Measurements from ENCODE around the gene HSPB9. TPM values are rescaled to one million over a fixed set of nuclear protein-coding genes. Genes with fewer than 3 reads are reported as not detected.

HSPB9 gene
- polyA plus RNA-seq, 1 donor from 2014 or later = not detected

DNA sequence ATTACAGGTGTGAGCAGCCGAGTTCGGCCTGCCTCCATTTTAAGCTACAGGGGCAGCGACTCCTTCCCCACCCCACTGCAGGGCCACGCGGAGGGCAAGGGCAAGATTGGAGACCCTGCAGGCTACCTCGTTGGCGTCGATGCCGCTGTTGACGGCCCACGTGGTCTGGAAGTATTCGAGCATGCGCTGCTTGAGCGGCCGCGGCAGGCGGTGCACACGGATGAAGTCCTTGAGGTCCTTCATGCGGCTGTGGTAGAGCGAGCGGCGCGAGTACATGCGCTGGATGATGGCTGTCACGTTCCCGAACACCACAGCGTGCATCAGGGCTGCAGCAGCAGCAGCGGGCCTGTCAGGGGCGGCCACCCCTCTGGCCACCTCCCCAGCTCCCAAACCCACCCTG is 46.7 kb downstream of the HSPB9 start:
- TF ChIP-seq TAF1 (IDR thresholded peaks at IDR 0.05; ENCODE audit: low read depth) (no peak), POLR2AphosphoS5 (IDR thresholded peaks at IDR 0.05) (no peak), RAD21 (conservative IDR thresholded peaks at IDR 0.05) (no peak), EP300 (conservative IDR thresholded peaks at IDR 0.05; ENCODE audit: poor library complexity, severe bottlenecking) (no peak), REST (IDR thresholded peaks at IDR 0.05; ENCODE audit: borderline replicate concordance) (no peak), MXI1 (conservative IDR thresholded peaks at IDR 0.05; ENCODE audit: poor library complexity, severe bottlenecking) (no peak), EZH2 (IDR thresholded peaks at IDR 0.05; ENCODE audit: borderline replicate concordance, insufficient read depth, low read length, poor library complexity, severe bottlenecking) (no peak), SMC3 (conservative IDR thresholded peaks at IDR 0.05; ENCODE audit: poor library complexity) (no peak)
- H3K27ac ChIP-seq (ENCODE audit: low read length) = no peak overlapping the region
- H3F3A ChIP-seq (ENCODE audit: insufficient read depth, low read length, poor library complexity, severe bottlenecking) = no peaks in the 10 kb centered on the region
- no peaks in the 10 kb centered on the region for H3K36me3 ChIP-seq (ENCODE audit: insufficient read depth, low read length)
- no peaks in the 10 kb centered on the region for H3K27me3 ChIP-seq (ENCODE audit: insufficient read depth, low read depth, low read length)
- H3K9ac ChIP-seq (ENCODE audit: low read length) = no peak overlapping the region
- H2AFZ ChIP-seq (ENCODE audit: low read depth, low read length) = no peak overlapping the region
- no peak overlapping the region for H3K4me3 ChIP-seq (ENCODE audit: low read length)
- H4K20me1 ChIP-seq (ENCODE audit: insufficient read depth) = no peaks in the 10 kb centered on the region
- no peaks in the 10 kb centered on the region for H3K9me2 ChIP-seq (ENCODE audit: insufficient read depth, low read length)
- no peak overlapping the region for H3K4me2 ChIP-seq (ENCODE audit: low read length)
- no peaks in the 10 kb centered on the region for H3K9me3 ChIP-seq (ENCODE audit: low read length)
- no peaks in the 10 kb centered on the region for H3K79me2 ChIP-seq (replicated peaks; ENCODE audit: insufficient read depth, low read length)

DNA sequence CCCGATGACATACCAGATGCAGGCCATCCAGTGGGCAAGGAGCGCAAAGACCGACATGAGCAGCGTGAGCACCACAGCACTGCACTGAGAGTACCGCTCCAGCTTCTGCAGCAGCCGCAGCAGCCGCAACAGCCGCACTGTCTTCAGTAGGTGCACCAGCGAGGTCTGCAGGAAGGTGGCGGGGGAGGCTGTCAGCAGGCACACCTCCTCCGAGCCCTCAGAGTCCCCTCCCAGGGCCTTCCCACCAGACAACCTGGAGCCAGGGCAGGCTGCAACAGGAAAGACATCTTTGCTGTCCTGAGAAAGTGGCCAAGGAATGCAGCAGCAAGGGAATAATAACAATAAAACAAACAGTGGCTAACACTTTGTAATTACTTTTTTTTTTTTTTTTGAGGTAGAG is 49.2 kb downstream of the HSPB9 start:
- Histone ChIP-seq H3F3A (ENCODE audit: insufficient read depth, low read length, poor library complexity, severe bottlenecking) (no peaks in the 10 kb centered on the region), H4K20me1 (ENCODE audit: insufficient read depth) (no peaks in the 10 kb centered on the region), H3K9me2 (ENCODE audit: insufficient read depth, low read length) (no peaks in the 10 kb centered on the region), H3K27me3 (ENCODE audit: insufficient read depth, low read depth, low read length) (no peaks in the 10 kb centered on the region), H3K9me3 (ENCODE audit: low read length) (no peaks in the 10 kb centered on the region), H3K9ac (ENCODE audit: low read length) (no peak overlapping the region), H3K36me3 (ENCODE audit: insufficient read depth, low read length) (no peaks in the 10 kb centered on the region), H3K4me3 (ENCODE audit: low read length) (no peak overlapping the region), H3K4me2 (ENCODE audit: low read length) (no peak overlapping the region), H3K27ac (ENCODE audit: low read length) (no peak overlapping the region), H3K79me2 (replicated peaks; ENCODE audit: insufficient read depth, low read length) (no peaks in the 10 kb centered on the region), H2AFZ (ENCODE audit: low read depth, low read length) (no peak overlapping the region)
- no peak for TF ChIP-seq TAF1 (IDR thresholded peaks at IDR 0.05; ENCODE audit: low read depth)
- TF ChIP-seq SMC3 (conservative IDR thresholded peaks at IDR 0.05; ENCODE audit: poor library complexity) = no peak
- TF ChIP-seq POLR2AphosphoS5 (IDR thresholded peaks at IDR 0.05) = no peak
- TF ChIP-seq REST (IDR thresholded peaks at IDR 0.05; ENCODE audit: borderline replicate concordance) = no peak
- no peak for TF ChIP-seq MXI1 (conservative IDR thresholded peaks at IDR 0.05; ENCODE audit: poor library complexity, severe bottlenecking)
- no peak for TF ChIP-seq EP300 (conservative IDR thresholded peaks at IDR 0.05; ENCODE audit: poor library complexity, severe bottlenecking)
- TF ChIP-seq CTCF (IDR thresholded peaks at IDR 0.05; ENCODE audit: poor library complexity, severe bottlenecking) = no peak
- no peak for TF ChIP-seq RAD21 (conservative IDR thresholded peaks at IDR 0.05)
- TF ChIP-seq EZH2 (IDR thresholded peaks at IDR 0.05; ENCODE audit: borderline replicate concordance, insufficient read depth, low read length, poor library complexity, severe bottlenecking) = no peak

Other genes with a start within 250 kb of the HSPB9 start
- 136 and 148 TPM in 2 replicates for gene ACLY, start 203.9 kb upstream of the HSPB9 start, polyA plus RNA-seq
- 5.2 and 5.7 TPM in 2 replicates for gene ODAD4, start 192.2 kb upstream of the HSPB9 start, polyA plus RNA-seq
- gene CNP, start 156.0 kb upstream of the HSPB9 start, polyA plus RNA-seq = 27.7 and 29.6 TPM in 2 replicates
- gene DNAJC7, start 105.4 kb upstream of the HSPB9 start, polyA plus RNA-seq = 107 and 126 TPM in 2 replicates
- gene NKIRAS2, start 102.7 kb upstream of the HSPB9 start, polyA plus RNA-seq = 60.2 and 69.9 TPM in 2 replicates
- gene C17orf113, start 72.2 kb upstream of the HSPB9 start, polyA plus RNA-seq = 3.0 and 5.2 TPM in 2 replicates
- gene ZNF385C, start 24.3 kb upstream of the HSPB9 start, polyA plus RNA-seq = 0.69 and 2.5 TPM in 2 replicates
- 0.87 and 2.3 TPM in 2 replicates for gene DHX58, start 10.1 kb upstream of the HSPB9 start, polyA plus RNA-seq
- gene KAT2A, start 1.4 kb upstream of the HSPB9 start, polyA plus RNA-seq = 30.5 and 39.9 TPM in 2 replicates
- 95.9 and 97.2 TPM in 2 replicates for gene RAB5C, start 32.2 kb downstream of the HSPB9 start, polyA plus RNA-seq
- gene KCNH4, start 58.3 kb downstream of the HSPB9 start, polyA plus RNA-seq = 0.56 and 0.78 TPM in 2 replicates
- gene HCRT, start 62.6 kb downstream of the HSPB9 start, polyA plus RNA-seq = not detected in 2 replicates
- gene GHDC, start 71.7 kb downstream of the HSPB9 start, polyA plus RNA-seq = 2.5 and 3.2 TPM in 2 replicates
- 47.4 and 54.9 TPM in 2 replicates for gene STAT5B, start 153.6 kb downstream of the HSPB9 start, polyA plus RNA-seq
- 0.08 and 0.28 TPM in 2 replicates for gene STAT5A, start 165.7 kb downstream of the HSPB9 start, polyA plus RNA-seq

Measured in neural cell (in vitro differentiated cells).